Measurements from ENCODE around the gene LRRD1.
"Not testable (repeated sequence)": the region's sequence is repeated elsewhere in the genome, so short reads cannot be mapped to it uniquely, and the experiment has no call there.

The LRRD1 gene

DNA sequence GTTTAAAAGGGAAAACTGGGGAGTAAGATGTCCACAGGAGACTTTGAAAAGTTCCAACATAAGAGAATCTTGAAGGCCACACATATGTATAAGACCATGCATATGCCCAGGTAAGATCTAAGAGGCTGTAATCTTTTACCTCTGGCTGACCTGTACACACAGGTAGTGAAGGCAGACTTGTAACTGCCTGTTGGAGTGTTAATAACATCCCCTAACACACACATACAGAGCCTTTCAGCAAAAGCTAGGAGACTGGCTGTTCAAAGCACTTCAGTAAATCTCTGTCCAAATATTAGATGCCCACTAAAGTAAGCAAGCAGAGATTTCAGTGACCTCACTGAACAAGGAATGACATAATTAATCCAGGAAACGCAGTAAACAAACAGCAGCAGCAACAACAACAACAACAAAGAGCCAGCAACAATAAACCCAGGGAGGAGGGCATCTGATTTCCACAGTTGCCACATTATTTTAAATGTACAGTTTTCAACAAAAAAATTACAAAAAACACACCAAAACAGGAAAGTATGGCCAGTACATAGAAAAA is 59.7 kb downstream of the LRRD1 start:
- DNase-seq (ENCODE audit: low spot score) (no peak), ATAC-seq (ENCODE audit: low read depth) (no peak)
- Histone ChIP-seq H3K27me3 (ENCODE audit: insufficient read depth, poor library complexity, severe bottlenecking) (no peaks in the 10 kb centered on the region), H3K27ac (ENCODE audit: poor library complexity, severe bottlenecking) (no peak overlapping the region), H3K36me3 (ENCODE audit: low read depth) (peaks cover 100% of the 10 kb centered on the region), H3K4me3 (ENCODE audit: severe bottlenecking) (no peak overlapping the region), H3K9me3 (ENCODE audit: severe bottlenecking) (no peaks in the 10 kb centered on the region), H3K4me1 (ENCODE audit: insufficient read depth, poor library complexity, severe bottlenecking) (peaks cover 4% of the 10 kb centered on the region)
- TF ChIP-seq, protein P1, sequence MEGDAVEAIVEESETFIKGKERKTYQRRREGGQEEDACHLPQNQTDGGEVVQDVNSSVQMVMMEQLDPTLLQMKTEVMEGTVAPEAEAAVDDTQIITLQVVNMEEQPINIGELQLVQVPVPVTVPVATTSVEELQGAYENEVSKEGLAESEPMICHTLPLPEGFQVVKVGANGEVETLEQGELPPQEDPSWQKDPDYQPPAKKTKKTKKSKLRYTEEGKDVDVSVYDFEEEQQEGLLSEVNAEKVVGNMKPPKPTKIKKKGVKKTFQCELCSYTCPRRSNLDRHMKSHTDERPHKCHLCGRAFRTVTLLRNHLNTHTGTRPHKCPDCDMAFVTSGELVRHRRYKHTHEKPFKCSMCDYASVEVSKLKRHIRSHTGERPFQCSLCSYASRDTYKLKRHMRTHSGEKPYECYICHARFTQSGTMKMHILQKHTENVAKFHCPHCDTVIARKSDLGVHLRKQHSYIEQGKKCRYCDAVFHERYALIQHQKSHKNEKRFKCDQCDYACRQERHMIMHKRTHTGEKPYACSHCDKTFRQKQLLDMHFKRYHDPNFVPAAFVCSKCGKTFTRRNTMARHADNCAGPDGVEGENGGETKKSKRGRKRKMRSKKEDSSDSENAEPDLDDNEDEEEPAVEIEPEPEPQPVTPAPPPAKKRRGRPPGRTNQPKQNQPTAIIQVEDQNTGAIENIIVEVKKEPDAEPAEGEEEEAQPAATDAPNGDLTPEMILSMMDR (IDR thresholded peaks at IDR 0.05; ENCODE audit: poor library complexity, severe bottlenecking): no peak

DNA sequence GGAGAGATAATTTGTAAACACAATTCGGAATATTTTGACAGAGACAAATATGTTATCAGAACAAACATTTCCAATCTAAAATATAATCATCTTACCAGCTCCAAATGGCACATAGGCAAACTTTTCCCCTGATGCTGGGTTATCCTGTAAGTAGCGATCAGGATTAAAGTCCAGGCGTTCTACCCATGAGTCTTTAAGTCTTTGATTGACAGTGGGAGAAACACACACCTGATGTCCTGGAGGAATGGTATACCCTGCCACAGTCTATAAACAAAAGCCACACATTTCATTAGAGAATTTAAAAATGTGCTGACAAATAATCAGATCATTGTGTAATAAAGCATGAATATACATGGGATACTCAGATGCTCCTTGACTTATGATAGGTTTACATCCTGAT is 62.0 kb downstream of the LRRD1 start:
- DNase-seq (ENCODE audit: low spot score) (no peak), ATAC-seq (ENCODE audit: low read depth) (no peak)
- peaks cover 98% of the 10 kb centered on the region for H3K36me3 ChIP-seq (ENCODE audit: low read depth)
- H3K27ac ChIP-seq (ENCODE audit: poor library complexity, severe bottlenecking): no peak overlapping the region
- TF ChIP-seq, protein P1 (IDR thresholded peaks at IDR 0.05; ENCODE audit: poor library complexity, severe bottlenecking): no peak
- no peaks in the 10 kb centered on the region for H3K4me1 ChIP-seq (ENCODE audit: insufficient read depth, poor library complexity, severe bottlenecking)
- H3K9me3 ChIP-seq (ENCODE audit: severe bottlenecking): no peaks in the 10 kb centered on the region
- no peaks in the 10 kb centered on the region for H3K27me3 ChIP-seq (ENCODE audit: insufficient read depth, poor library complexity, severe bottlenecking)
- H3K4me3 ChIP-seq (ENCODE audit: severe bottlenecking): no peak overlapping the region

DNA sequence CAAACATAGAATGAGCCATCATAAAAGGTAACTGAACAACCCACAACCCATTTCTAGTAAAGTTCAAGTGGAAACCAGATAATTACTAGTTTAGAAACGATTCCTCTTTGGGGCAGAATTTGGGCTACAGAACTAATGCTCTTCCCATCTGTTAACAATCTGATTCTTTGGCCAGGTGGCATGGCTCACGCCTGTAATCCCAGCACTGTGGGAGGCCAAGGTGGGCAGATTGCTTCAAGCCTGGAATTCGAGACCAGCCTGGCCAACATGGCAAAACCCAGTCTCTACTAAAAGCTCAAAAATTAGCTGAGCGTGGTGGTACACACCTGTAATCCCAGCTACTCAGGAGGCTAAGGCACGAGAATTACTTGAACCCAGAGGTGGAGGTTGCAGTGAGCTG is 63.1 kb downstream of the LRRD1 start:
- Histone ChIP-seq H3K4me3 (ENCODE audit: severe bottlenecking) (no peak overlapping the region), H3K27ac (ENCODE audit: poor library complexity, severe bottlenecking) (no peak overlapping the region), H3K9me3 (ENCODE audit: severe bottlenecking) (no peaks in the 10 kb centered on the region), H3K27me3 (ENCODE audit: insufficient read depth, poor library complexity, severe bottlenecking) (no peaks in the 10 kb centered on the region), H3K36me3 (ENCODE audit: low read depth) (peaks cover 98% of the 10 kb centered on the region), H3K4me1 (ENCODE audit: insufficient read depth, poor library complexity, severe bottlenecking) (no peaks in the 10 kb centered on the region)
- DNase-seq (ENCODE audit: low spot score): no peak
- TF ChIP-seq, protein P1 (IDR thresholded peaks at IDR 0.05; ENCODE audit: poor library complexity, severe bottlenecking): no peak
- no peak for ATAC-seq (ENCODE audit: low read depth)

DNA sequence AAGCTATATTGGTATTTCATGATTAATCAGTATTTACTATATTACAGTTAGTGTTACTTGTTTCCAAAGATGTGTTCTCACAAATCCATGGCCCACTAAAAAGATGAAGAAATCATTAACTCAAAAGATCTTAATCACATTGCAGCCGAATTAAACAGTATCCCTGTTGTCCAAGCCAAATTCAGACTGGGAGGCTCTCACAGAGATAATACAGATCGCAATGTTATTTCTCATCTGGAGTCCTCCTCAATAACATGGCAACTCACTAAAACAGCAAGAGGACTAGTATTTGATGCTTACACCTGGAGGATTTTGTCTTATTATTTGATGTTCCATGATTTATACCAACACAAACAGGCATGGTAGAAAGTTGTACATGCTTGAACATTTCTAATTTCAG is 68.1 kb downstream of the LRRD1 start:
- H3K36me3 ChIP-seq (ENCODE audit: low read depth): peaks cover 72% of the 10 kb centered on the region
- no peak for ATAC-seq (ENCODE audit: low read depth)
- no peaks in the 10 kb centered on the region for H3K27me3 ChIP-seq (ENCODE audit: insufficient read depth, poor library complexity, severe bottlenecking)
- no peak for DNase-seq (ENCODE audit: low spot score)
- TF ChIP-seq, protein P1 (IDR thresholded peaks at IDR 0.05; ENCODE audit: poor library complexity, severe bottlenecking): no peak
- no peak overlapping the region for H3K4me3 ChIP-seq (ENCODE audit: severe bottlenecking)
- H3K27ac ChIP-seq (ENCODE audit: poor library complexity, severe bottlenecking): no peak overlapping the region
- no peaks in the 10 kb centered on the region for H3K9me3 ChIP-seq (ENCODE audit: severe bottlenecking)
- no peaks in the 10 kb centered on the region for H3K4me1 ChIP-seq (ENCODE audit: insufficient read depth, poor library complexity, severe bottlenecking)

DNA sequence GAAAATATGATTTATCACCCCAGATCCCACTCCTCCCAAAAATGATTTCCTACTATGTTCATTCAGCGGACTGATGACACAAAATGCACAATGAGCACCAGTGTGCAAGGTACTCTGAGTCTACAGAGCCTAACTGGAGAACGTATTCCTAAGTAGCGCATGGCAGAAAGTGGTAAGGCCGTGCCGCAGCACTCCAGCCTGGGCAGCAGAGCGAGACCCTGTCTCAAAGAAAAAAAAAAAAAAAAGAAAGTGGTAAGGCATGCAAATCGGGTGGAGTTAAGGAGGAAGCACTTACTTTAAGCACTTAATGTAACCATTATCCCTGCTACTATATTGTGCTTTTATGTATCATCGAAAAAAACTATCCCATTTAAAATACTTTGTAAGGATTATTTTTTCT is 70.1 kb downstream of the LRRD1 start:
- Histone ChIP-seq H3K27ac (ENCODE audit: poor library complexity, severe bottlenecking) (no peak overlapping the region), H3K4me3 (ENCODE audit: severe bottlenecking) (no peak overlapping the region), H3K9me3 (ENCODE audit: severe bottlenecking) (no peaks in the 10 kb centered on the region), H3K4me1 (ENCODE audit: insufficient read depth, poor library complexity, severe bottlenecking) (no peaks in the 10 kb centered on the region), H3K36me3 (ENCODE audit: low read depth) (peaks cover 61% of the 10 kb centered on the region), H3K27me3 (ENCODE audit: insufficient read depth, poor library complexity, severe bottlenecking) (no peaks in the 10 kb centered on the region)
- no peak for ATAC-seq (ENCODE audit: low read depth)
- TF ChIP-seq, protein P1 (IDR thresholded peaks at IDR 0.05; ENCODE audit: poor library complexity, severe bottlenecking): no peak
- no peak for DNase-seq (ENCODE audit: low spot score)

DNA sequence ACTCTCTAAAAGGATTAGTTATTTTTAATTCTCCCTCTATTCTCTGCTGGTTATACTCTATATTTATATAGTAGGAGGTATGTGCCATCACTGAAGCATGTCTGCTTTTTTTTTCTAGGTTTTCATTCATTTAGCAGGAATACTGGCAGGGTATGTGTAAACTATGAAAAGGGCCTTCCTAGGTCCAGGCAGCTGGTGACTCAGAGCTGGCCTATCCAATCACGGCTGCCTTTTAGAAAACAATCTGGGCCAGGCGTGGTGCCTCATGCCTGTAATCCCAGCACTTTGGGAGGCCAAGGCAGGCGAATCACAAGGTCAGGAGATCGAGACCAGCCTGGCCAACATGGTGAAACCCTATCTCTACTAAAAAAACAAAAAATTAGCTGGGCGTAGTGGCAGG is 76.1 kb downstream of the LRRD1 start:
- not testable (repeated sequence) for H3K27ac ChIP-seq (ENCODE audit: poor library complexity, severe bottlenecking); H3K4me3 ChIP-seq (ENCODE audit: severe bottlenecking); H3K27me3 ChIP-seq (ENCODE audit: insufficient read depth, poor library complexity, severe bottlenecking); H3K9me3 ChIP-seq (ENCODE audit: severe bottlenecking); H3K4me1 ChIP-seq (ENCODE audit: insufficient read depth, poor library complexity, severe bottlenecking); DNase-seq (ENCODE audit: low spot score)
- peaks cover 57% of the 10 kb centered on the region for H3K36me3 ChIP-seq (ENCODE audit: low read depth)
- ATAC-seq (ENCODE audit: low read depth): 0 out of 3 replicates have a peak, but pooled peaks have one; percentile 27

Measured in RWPE2 (cell line).